Fibroblast of skin of left quadriceps (primary cell): ENCODE data around the gene MT3.

Experiments
- DNase-seq, 2 experiments: peaks; one replicate each; pipeline ENCODE4 v3.0.0-alpha.2; 2013; ENCODE audit warnings: low read depth in 2 of 2

Gene MT3

DNA sequence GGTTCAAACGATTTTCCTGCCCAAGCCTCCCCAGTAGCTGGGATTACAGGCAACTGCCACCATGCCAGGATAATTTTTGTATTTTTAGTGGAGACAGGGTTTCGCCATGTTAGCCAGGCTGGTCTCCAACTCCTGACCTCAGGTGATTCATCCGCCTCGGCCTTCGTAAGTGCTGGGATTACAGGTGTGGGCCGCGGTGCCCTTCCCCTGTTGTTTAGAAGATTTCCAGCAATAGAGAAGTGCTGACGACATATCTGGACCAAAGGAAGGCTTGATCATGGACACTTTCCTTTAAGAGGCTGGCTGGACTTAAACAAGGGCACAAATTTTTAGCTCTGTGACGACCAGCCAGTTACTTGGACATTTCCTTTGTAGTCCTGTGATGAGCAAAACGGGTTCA lies 41.9 kb downstream of the MT3 start:
- DNase-seq = no peak

GRCh38 chr16:56631832-56632155 lies 42.5 kb downstream of the MT3 start:
- no peak for DNase-seq

- no peak for DNase-seq
Observed at GRCh38 chr16:56632156-56632847, 43.0 kb downstream of the MT3 start, which contains the start of gene MT1M. Gene MT1M (plus strand): TSS chr16:56632659. CDS start chr16:56632732, 73 bp downstream.

- DNase-seq = no peak
Observed at GRCh38 chr16:56632848-56633365, 43.6 kb downstream of the MT3 start.

DNA sequence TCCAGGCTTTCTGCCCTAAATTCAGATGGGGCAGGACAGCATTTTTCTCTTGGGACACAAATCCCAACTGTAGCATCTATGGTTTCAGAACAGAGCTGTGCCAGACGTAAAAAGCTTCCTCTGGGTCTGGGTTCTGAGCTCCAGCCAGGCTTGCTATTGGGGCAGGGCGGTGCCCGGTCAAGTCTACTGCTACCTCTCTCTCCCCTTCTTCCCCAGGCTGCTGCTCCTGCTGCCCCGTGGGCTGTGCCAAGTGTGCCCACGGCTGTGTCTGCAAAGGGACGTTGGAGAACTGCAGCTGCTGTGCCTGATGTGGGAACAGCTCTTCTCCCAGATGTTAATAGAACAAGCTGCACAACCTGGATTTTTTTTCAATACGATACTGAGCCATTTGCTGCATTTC lies 44.2 kb downstream of the MT3 start:
- no peak for DNase-seq

- DNase-seq = no peak
Observed at GRCh38 chr16:56634715-56635440, 45.5 kb downstream of the MT3 start.

DNA sequence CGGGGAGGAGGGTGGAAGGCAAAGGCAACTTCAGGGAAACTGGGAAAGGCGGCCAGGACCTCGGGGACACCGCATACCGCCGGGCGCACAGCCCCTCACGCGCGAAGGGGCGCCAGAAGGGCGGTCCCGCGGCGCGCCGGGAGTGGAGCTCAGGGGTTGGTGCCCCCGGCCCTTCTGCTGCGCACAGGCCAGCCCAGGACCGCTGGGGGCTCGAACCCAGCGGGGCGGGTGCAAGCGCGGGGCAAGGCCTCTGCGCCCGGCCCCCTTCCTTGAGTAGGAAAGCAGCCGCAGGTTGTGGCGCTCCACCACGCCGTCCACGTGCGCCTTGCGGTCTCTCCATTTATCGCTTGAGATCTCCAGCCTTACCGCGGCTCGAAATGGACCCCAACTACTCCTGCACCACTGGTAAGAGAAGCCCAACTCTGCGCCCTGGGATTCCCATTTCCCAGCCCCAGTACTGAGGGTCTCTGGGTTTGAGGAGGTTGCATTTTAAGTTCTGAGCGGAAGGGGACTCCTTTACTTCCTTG lies 46.2 kb downstream of the MT3 start:
- DNase-seq = no peak

GRCh38 chr16:56636616-56637413 lies 47.5 kb downstream of the MT3 start:
- DNase-seq = no peak

GRCh38 chr16:56637814-56638750 lies 48.8 kb downstream of the MT3 start, which contains the start of gene MT1A:
Gene MT1A (plus strand): TSS chr16:56638666. CDS start chr16:56638739, 73 bp downstream.
- DNase-seq = no peak

GRCh38 chr16:56639045-56639444 lies 49.7 kb downstream of the MT3 start:
- DNase-seq = no peak

DNA sequence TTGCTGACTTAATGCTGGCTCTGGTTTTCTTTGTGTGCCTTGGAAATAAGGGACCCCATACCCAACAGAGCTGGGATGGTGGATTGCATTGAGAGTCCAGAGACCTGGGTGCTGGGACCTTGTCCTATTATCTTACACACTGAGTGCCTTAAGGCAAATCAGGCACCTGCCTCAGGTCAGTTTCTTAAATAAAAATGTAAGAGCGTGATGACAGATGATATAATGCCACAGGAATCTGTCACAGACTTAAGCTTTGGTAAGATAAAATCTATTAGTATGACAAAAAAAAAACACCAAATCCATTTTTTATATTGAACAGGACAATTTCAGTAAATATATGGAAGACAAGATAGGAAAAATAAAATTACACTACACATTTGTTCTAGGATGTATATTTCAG lies 50.7 kb downstream of the MT3 start:
- no peak for DNase-seq
